Smooth muscle cell of the brain vasculature (primary cell): Measurements from ENCODE around the gene CLEC16A.
"Not testable (repeated sequence)": the region's sequence is repeated elsewhere in the genome, so short reads cannot be mapped to it uniquely, and the experiment has no call there.

Source experiments
- DNase-seq: peaks from one replicate; pipeline ENCODE4 v3.0.0-alpha.2; 2012; ENCODE audit warnings: low read depth, low spot score

Gene CLEC16A

DNA sequence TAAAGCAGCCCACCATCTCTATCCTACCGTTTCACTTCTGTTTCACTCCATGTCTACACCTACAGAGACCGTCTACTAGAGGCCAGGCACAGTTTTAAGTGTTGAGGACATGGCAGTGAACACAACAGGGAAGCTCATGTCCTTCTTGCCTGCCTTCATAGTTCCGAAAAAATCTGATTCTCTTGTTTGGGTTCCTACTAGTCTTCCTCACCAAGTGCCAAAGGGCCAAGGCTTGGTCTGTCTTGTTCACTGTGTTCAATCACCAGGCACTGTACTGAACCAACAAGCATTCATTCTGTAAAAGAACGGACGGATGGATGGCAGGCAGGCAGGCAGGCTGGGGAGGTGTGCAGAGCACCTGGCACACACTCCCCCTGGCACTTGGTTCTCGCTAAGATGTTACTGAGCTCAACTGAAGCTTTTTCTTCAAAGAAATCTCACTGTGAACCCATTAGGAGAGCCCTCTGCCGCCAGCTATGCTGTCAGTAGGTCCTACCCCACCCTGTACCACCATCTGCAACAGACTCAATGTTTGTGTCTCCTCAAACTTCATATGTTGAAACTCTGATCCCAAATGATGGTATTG, 4.6 kb upstream of the CLEC16A start:
- no peak for DNase-seq

DNA sequence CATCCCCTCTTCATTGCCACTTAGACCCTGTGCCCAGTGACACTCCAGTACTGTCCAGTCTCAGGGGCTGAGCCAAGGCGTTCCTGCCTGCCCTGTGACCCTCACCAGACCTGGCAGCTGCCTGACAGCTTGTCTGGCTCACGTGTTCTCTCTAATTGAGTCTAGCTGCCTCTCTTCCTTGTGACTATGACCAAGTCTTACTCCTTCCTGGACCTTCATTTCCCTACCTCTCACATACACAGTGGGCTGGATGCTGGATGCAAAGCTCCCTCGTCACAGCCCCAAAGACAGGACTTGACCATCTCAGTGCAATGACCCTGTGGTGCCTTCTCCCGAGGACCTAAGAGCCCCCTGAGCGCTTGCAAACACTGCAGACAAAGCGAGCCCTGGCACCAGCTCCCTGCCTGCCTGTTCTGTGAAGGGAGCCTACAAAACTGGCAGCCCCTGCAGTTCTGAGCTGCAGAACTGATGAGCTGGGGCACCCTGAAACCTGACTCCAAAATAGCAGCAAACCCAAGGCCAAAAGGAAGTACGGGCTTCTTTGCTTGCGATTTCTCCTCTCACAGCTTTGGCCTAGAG, 3.8 kb upstream of the CLEC16A start:
- DNase-seq = no peak

- DNase-seq = no peak
Observed at GRCh38 chr16:10941127-10941933, 3.0 kb upstream of the CLEC16A start.

- DNase-seq = not testable (repeated sequence)
Observed at GRCh38 chr16:10941935-10942351, 2.4 kb upstream of the CLEC16A start.

- DNase-seq = peak; percentile 61
Observed at GRCh38 chr16:10942352-10943063, 1.9 kb upstream of the CLEC16A start, which contains the start of gene DEXI. Gene DEXI (minus strand): TSS chr16:10942468. CDS start chr16:10942005, 463 bp downstream.

DNA sequence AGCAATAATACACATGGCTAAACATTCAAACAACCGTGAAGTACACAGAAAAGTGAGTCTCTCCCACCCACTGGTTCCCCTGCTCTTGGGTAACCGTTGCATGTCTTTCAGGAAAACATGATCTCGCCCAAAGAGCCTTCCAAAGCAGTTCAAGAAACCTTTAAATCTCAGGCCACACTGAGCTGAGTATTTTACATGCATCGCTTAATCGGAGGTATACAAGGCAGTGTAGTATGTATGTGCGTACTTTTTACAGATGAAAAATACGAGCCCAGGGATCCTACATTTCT, 1.4 kb upstream of the CLEC16A start:
- DNase-seq = no peak

GRCh38 chr16:10945065-10945787, 862 bp downstream of the CLEC16A start:
- DNase-seq = no peak

DNA sequence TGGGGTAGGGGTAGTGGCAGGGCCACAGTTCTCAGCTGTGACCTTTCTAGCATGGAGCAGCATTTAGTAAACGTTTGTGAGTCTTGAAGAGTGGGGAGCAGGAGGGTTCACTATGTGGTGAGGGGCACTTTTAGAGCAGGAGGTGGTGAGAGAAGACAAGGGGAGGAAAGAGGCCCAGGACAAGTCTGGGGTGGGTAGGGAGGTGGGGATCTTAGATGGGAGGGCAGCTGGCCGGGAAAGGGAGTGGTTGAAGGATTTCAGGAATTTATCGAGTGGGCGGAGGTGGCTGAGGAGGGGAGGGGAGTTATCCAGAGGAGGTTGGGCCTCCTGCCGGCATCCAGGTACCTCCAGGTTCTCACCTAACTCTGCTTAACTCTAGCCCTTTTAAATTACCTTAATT, 1.9 kb downstream of the CLEC16A start:
- no peak for DNase-seq

DNA sequence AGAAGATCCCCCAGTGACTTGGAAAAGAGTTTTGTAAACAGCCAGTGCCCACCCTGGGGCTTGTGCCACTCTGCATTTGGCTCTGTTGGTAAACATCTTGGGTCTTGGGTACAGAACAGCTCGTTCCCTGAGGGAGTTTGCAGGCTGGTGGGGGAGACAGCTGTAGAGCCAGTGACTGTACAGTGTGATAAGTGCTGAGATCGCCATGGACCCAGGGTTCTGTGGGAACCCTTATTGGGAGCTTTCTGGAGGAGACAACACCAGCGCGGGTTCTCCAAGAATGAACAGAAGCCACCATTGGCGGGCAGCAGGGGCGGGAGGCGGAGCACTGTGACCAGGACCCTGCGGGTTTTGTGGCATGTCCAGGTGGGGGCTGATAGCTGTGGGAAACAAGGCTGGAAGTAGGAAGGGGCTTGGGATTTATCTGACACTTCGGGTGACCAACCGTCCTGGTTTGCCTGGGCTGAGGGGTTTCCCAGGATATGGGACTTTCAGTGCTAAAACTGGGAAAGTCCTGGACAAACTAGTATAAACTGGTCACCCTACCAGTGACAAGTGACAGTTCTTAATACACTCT, 2.9 kb downstream of the CLEC16A start:
- DNase-seq = no peak

DNA sequence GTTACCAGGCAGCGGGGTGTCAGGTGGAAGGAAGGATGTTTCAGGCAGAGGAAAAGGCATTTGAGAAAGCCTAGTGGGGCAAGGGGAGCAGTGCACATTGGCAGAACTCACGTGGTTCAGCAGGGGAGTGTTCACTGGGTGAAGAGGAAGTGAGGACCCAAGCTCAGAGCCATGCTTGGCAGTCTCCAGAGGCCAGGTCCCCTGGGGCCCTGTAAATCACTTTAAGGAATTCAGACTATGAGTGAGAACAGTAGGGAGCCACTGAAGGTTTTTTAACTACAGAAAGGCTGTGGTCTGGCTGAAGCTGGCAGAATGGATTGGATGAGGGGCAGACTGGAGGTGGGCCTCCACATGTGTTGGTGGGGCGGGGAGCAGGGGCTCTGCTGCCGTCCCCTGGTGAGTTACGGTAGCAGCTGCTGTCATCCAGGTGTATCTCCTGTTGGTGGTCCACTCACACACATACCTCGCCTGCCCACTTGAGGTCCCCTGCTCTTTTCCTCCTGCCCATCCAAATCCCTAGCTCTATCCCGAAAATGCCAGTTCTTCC, 5.1 kb downstream of the CLEC16A start:
- DNase-seq = no peak

DNA sequence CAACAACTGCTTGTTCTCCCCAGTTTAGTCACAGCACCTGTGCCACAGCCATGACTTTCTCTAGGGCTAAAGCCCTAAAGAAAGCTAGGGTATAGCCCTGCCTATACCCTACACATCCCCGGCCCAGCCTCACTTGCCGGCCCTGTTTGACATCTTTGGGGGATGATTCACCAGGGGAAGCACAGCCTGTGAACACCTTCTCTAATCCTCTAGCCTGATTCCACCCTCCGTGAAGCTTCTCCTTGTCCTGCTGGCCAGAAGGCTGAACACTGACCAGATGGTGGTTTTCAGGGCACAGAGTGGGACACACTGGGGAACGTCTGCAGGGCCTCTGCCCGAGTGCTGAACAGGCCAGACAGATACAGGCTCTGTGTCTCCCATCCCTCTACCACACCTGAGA, 6.0 kb downstream of the CLEC16A start:
- DNase-seq = no peak

GRCh38 chr16:10951026-10951425, 6.7 kb downstream of the CLEC16A start:
- DNase-seq = no peak

DNA sequence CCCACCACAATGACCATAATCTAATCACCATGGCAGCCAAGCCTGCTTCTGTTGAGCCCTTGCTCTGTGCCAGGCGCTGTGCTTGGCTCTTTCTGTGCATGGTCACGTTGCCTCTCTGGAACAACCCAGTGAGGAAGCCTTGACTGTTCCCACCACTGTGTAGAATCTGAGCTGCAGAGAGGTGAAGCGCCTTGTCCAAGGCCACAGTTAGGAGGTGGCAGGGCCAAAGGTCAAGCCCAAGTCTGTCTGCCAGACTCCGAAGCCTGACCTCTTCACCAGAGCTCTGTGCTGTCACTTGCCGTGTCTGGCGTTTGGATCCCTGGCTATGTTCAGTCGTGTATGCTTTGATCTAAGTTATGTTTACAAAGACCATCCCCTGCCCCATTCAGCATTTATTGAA, 10.5 kb downstream of the CLEC16A start:
- no peak for DNase-seq

GRCh38 chr16:10957771-10958482, 13.6 kb downstream of the CLEC16A start:
- no peak for DNase-seq

- DNase-seq = no peak
Observed at GRCh38 chr16:10959161-10959560, 14.8 kb downstream of the CLEC16A start.

DNA sequence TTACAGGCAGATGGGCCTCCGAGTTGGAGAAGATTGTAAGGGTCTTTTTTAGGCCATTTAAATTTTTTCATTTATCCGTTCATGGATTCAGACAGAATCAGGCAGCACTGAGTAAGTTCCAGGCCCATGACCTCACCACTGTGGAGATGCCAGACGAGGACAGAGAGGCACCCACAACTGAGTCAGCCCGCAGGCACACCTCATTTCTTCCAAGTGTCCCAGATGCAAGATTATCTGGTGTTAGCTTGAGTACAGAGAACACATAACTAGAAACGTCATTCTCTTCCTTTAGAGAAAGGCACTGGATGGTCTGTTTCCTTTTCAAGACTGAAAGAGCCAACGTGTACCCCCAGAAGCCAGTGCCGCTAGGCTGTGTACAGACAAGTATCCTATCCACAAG, 16.9 kb downstream of the CLEC16A start:
- no peak for DNase-seq

GRCh38 chr16:10964039-10964890, 19.9 kb downstream of the CLEC16A start:
- no peak for DNase-seq

GRCh38 chr16:10964891-10965326, 20.5 kb downstream of the CLEC16A start:
- no peak for DNase-seq

DNA sequence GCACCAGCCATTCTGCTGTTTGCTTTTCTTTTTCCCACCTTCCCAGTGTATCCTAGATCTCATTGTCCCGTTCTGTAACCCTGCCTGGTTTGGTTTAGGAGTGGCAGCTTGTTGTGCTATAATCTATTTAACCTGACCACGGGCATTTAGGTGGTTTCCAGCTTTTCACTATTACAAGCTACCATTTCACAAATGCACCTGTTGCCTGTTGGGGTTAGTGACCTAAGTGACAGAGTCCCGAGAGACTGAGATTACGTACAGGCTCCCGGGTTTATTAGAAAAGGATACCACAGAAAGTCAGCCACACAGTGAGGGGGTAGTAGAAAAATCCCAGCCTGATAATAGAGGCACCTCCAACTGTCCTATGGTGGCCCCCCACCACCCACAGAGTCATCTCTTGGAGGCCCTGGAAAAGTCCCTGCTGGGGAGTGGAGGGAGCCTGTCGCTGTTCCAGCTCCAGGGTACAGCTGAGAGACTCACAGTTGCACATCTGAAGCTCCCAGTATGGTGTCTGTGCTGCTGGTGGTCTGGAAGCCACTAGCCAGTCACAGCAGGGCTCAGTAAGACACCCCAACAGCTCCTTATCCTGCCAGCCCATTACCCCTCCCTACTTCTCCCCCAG, 21.2 kb downstream of the CLEC16A start:
- DNase-seq = no peak
